ENCODE measurements around the gene ABLIM3.

- TF ChIP-seq, protein P1, sequence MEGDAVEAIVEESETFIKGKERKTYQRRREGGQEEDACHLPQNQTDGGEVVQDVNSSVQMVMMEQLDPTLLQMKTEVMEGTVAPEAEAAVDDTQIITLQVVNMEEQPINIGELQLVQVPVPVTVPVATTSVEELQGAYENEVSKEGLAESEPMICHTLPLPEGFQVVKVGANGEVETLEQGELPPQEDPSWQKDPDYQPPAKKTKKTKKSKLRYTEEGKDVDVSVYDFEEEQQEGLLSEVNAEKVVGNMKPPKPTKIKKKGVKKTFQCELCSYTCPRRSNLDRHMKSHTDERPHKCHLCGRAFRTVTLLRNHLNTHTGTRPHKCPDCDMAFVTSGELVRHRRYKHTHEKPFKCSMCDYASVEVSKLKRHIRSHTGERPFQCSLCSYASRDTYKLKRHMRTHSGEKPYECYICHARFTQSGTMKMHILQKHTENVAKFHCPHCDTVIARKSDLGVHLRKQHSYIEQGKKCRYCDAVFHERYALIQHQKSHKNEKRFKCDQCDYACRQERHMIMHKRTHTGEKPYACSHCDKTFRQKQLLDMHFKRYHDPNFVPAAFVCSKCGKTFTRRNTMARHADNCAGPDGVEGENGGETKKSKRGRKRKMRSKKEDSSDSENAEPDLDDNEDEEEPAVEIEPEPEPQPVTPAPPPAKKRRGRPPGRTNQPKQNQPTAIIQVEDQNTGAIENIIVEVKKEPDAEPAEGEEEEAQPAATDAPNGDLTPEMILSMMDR (IDR thresholded peaks at IDR 0.05), result no peak
- TF ChIP-seq POLR2A (IDR thresholded peaks at IDR 0.05), result no peak
Measured at GRCh38 chr5:149264439-149265067, 123.3 kb downstream of the ABLIM3 start.
